Progenitor cell of endocrine pancreas (in vitro differentiated cells): Measurements from ENCODE around the gene MICALL1. TPM values are rescaled to one million over a fixed set of nuclear protein-coding genes. Genes with fewer than 3 reads are reported as not detected.

Source experiments
- DNase-seq: peaks from one replicate; pipeline ENCODE4 v3.0.0; 2021; ENCODE audit warnings: low spot score; ENCODE audit not compliant: unreplicated experiment
- H3K27ac Mint-ChIP-seq: 2 replicates; pipeline ENCODE4 v1.8.0; 2021; ENCODE audit warnings: mild to moderate bottlenecking, moderate library complexity, mixed read lengths
- H3K27me3 Mint-ChIP-seq: 2 replicates; pipeline ENCODE4 v1.8.0; 2021; ENCODE audit warnings: mixed read lengths
- H3K36me3 Mint-ChIP-seq: 2 replicates; pipeline ENCODE4 v1.8.0; 2022; ENCODE audit warnings: mixed read lengths; ENCODE audit not compliant: insufficient read depth
- H3K4me1 Mint-ChIP-seq: 2 replicates; pipeline ENCODE4 v1.8.0; 2021; ENCODE audit warnings: low read depth, mixed read lengths
- H3K4me3 Mint-ChIP-seq: 2 replicates; pipeline ENCODE4 v1.8.0; 2021; ENCODE audit warnings: low read depth, mild to moderate bottlenecking, moderate library complexity, mixed read lengths
- H3K9me3 Mint-ChIP-seq: 2 replicates; pipeline ENCODE4 v1.8.0; 2021; ENCODE audit warnings: low read depth, mixed read lengths
- CTCF ChIP-seq: fragments of 200-600 bp; sonication (generic); IDR thresholded peaks from one replicate; pipeline ENCODE4 v1.5.0; 2021; ENCODE audit warnings: antibody characterized with exemption, mild to moderate bottlenecking; ENCODE audit not compliant: unreplicated experiment
- total RNA-seq: library from RNA; stranded (reverse); gene quantifications from 2 replicates; pipeline ENCODE4 v1.2.1, GENCODE V29; 2021

Gene MICALL1
- total RNA-seq, 1 donor from 2014 or later, result 42.8 TPM

- no peaks in the 10 kb centered on the region for H3K9me3 Mint-ChIP-seq
- no peaks in the 10 kb centered on the region for H3K4me1 Mint-ChIP-seq
- no peak for DNase-seq
- H3K27me3 Mint-ChIP-seq, result peaks cover 33% of the 10 kb centered on the region
- no peak for TF ChIP-seq CTCF
- H3K36me3 Mint-ChIP-seq, result peaks cover 8% of the 10 kb centered on the region
- no peak overlapping the region for H3K27ac Mint-ChIP-seq
- no peak overlapping the region for H3K4me3 Mint-ChIP-seq
Measured at GRCh38 chr22:37979782-37980181, 73.7 kb downstream of the MICALL1 start.

GRCh38 chr22:37981282-37982011 lies 75.3 kb downstream of the MICALL1 start:
- Mint-ChIP-seq H3K36me3 (peaks cover 3% of the 10 kb centered on the region), H3K27me3 (peaks cover 40% of the 10 kb centered on the region), H3K9me3 (no peaks in the 10 kb centered on the region), H3K27ac (no peak overlapping the region), H3K4me1 (peaks cover 2% of the 10 kb centered on the region), H3K4me3 (no peak overlapping the region)
- TF ChIP-seq CTCF, result no peak
- no peak for DNase-seq

DNA sequence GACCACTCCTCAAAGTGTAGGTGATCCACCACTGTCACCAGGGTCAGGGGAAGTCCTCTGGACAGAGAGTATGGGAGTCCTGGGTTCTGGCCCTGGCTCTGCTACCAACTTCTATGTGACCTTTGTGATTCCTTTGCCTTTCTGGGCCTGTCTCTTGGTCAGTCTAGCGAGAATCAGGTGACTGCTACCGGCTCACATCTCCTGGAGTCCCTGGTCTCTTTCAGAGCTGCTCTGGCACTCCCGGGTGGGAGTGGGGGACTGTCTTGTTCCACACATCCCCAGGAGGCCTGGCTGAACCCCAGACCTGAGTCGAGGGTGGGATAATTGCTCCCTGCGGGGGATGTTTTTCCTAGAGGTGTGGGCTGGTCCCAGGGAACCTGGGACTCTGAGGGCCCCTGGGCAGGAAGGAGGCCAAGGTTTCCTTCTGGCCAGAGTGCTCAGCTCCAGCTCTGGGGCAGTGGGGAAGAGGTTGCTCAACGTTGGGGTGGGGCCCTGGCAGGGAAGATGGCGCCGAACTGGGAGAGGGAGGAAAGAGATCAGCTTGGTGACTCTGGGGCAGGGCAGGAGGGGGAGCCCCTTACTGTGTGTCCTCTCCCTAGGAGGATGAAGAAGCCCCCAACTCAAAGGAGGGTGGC lies 76.2 kb downstream of the MICALL1 start:
- Mint-ChIP-seq H3K27ac (peak overlapping the region; percentile 74), H3K27me3 (peaks cover 40% of the 10 kb centered on the region), H3K4me3 (no peak overlapping the region), H3K36me3 (peaks cover 2% of the 10 kb centered on the region), H3K9me3 (no peaks in the 10 kb centered on the region), H3K4me1 (peaks cover 2% of the 10 kb centered on the region)
- no peak for TF ChIP-seq CTCF
- DNase-seq, result no peak

DNA sequence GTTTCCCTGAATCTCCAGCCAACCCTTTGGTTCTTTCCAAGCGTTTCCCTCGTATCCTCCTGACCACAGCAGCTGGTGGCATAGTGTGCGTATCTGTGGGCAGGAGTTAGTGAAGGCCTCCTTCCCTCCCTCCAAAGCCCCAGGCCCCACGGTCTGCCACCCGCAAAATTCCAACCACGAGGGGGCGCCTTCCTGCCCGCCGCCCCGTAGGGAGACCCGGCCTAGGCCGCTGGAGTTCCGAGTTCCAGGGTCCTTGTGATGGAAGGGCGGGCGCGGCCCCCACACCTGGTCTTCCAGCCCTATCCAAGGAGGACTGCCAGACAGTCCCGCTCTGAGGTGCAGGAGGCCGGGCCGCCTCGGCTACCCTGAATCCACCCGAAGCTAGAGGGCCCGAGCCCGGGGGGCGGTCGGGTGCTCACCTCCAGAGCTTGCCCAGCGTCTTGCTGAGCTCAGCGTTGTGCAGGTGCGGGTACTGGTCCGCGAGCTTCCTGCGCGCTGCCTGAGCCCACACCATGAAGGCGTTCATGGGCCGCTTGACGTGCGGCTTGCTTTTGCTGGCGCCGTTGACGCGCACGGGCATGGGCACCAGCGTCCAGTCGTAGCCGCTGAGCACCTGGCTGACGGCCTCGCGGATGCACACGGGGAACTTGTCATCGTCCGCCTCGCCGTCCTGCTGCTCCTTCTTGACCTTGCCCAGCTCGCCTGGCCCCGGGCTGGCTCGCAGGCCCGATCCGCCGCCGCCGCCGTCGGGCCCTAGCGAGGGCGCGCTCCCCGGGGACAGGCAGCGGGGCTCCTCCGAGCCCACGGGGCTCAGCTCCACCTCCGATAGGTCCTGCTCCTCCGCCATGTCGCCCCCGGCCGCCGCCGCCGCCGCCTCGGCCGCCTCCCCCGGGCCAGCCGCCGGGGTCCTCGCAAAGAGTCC lies 77.1 kb downstream of the MICALL1 start:
- Mint-ChIP-seq H3K27ac (peak overlapping the region; percentile 74), H3K27me3 (peaks cover 40% of the 10 kb centered on the region)

More for the DNA sequence above, 77.1 kb downstream of the MICALL1 start:
- Mint-ChIP-seq H3K36me3 (peaks cover 2% of the 10 kb centered on the region), H3K9me3 (no peaks in the 10 kb centered on the region), H3K4me1 (peaks cover 2% of the 10 kb centered on the region), H3K4me3 (no peak overlapping the region)
- DNase-seq, result peak; percentile 36
- TF ChIP-seq CTCF, result peak; percentile 67
